Myocyte (in vitro differentiated cells): ENCODE measurements around the gene OR10G7. TPM values are rescaled to one million over a fixed set of nuclear protein-coding genes. Genes with fewer than 3 reads are reported as not detected.

Experiments
- DNase-seq: peaks from one replicate; pipeline ENCODE4 v3.0.0-alpha.2; 2012; ENCODE audit warnings: low read depth
- polyA plus RNA-seq: library from polyadenylated mRNA; unstranded; fragments of >200 nt; gene quantifications from one replicate; pipeline ENCODE4 v1.2.1, GENCODE V29; 2012; ENCODE audit warnings: missing spikeins
- total RNA-seq: library from RNA; depleted of rRNA; stranded (reverse); fragments of >200 nt; gene quantifications from 2 replicates; pipeline ENCODE4 v1.2.3, GENCODE V29; 2014

The OR10G7 gene, protein sequence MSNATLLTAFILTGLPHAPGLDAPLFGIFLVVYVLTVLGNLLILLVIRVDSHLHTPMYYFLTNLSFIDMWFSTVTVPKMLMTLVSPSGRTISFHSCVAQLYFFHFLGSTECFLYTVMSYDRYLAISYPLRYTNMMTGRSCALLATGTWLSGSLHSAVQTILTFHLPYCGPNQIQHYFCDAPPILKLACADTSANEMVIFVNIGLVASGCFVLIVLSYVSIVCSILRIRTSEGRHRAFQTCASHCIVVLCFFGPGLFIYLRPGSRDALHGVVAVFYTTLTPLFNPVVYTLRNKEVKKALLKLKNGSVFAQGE
- total RNA-seq = not detected in 2 replicates
- not detected for polyA plus RNA-seq

DNA sequence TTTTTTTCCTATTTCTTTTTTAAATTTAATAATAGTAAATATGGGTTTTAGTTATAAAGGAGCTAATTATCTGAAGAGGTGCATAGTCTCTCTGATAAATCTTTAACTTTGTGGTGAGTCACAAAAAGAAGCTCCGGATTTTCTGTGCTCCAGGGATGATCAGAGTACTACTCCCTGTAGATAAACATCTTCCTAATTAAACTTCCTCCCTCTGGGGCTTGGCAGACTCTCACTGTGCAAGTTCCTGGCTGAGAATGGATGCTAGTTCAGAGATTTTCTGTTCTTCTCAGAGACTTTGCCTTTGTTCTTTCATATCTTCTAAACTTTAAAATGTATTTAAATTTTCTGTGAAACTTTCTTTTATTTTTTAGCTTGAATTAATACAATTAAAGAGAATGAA lies at the start of gene OR10G7:
OR10G7 (minus strand) TSS at position 72 of the 400 bp plus-strand sequence. CDS start 2,324 bp downstream, outside the sequence.
- no peak for DNase-seq

GRCh38 chr11:124085997-124086846 lies 45.1 kb upstream of the OR10G7 start:
- no peak for DNase-seq

DNA sequence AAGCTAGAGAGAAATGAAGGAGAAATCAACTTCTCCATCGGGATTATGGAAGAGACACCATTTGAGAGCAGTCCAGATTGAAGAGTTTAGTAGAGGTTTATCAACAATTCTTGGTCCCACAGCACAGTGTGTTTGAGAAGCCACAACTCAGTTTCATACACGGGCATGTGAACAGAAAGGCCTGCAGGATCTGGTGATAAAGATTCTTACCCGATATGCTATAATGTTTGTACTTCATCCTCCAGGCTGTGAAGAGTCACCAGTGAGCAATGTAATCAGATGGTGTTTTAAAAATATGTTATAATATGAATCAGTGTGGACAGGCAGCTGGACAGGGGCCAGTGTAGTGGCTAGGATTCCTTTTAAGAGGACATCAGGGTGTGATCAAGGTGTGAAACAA lies 44.5 kb upstream of the OR10G7 start:
- no peak for DNase-seq

- no peak for DNase-seq
Observed at GRCh38 chr11:124082371-124082770, 41.2 kb upstream of the OR10G7 start.

DNA sequence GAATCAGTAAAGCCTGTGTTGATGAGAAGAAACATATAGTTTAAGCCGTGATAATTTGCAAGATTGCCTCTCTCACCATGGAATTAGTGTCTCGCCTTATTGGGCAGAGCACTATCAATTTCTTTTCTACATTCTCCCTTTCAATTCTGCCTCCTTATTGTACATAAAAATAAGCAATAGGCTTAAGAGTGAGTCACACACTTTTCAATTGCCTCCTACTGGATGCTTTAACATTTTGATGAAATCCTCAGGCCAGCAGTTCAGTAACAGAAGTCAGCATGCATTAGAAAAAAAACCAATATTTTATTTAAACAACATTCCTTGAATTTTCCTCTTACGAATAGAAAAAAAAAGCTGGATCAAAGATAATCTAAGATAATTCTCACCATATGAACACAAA lies 40.4 kb upstream of the OR10G7 start:
- DNase-seq = no peak

DNA sequence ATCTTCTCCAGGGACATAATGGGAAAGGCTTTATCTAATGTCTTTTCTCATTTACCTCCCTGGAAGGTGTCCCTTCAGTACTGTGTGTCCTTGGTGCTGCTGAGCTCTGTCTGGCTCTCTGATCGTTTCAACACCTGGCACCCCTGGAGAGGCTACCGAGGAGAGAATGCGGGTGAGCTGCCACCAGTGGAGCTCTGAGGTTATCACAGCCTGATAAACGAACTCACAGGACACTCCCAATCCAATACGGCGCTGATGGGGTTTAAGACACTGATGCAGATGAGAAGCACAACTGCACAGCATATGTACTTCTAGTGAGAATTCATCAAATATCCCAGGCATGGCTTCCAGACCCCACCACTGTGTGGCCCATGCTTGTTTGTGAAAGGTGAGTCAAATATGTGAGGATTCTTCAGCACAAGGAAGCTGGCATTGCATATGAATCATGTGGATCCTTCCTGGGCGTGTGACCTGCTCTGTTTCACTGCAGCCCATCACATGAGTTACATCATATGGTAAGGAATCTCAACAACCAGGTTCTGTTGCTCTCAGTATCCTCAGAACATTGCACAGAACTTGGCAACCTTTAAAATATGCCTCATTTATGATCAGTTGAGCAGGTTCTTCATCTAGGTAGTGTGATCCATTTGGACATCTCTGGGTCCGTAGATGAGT lies 39.3 kb upstream of the OR10G7 start:
- DNase-seq = no peak

DNA sequence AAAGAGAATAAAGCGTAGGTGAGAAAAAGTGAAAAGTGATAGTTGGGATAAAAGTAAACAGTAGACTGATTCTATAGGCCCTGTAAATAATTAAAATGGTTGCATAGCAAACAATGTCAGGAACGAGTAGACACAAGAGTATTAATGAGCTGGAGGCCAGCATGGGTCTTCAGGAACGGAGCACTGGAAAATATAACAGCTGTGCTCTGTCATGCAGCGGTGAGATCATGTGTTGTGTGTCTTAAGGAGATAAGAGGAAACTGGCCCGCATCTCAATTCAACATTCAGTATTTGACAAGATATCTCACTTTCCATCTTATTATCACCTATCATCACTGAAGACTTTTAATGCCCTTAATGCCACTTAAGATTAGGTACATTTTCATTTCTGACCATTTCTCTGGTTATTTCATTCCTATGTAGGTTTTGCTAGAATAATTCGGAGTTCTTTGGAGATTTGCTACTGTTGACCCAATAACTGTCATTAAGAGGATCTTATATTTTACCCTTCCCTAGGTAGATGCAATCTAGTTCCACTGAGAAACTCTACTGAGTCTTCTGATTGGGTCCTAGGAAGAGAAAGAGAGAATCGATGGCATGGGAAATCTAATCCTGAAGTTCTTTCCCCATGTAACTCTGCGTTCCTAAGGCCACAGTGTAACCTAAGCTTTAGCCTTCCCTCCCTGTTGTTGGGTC lies 38.7 kb upstream of the OR10G7 start:
- DNase-seq = no peak

DNA sequence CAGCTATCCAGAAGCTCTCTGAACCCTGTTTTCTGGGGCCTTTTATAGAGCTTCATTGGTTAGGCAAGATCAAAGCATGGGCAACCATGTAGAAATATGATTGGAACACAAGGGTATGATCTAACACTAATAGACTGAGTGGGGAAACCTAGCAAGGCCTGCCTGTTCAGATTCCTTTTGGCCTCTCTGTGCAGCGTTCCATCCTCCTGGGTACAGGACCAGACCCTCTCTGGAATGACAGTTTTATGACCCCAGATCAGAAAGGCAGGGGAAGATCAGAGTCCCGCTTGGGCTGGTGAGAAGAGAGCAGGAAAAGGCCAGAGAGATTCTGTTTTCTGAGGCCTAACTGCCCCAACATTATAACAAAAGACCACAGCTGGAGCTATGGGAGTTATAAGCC lies 37.5 kb upstream of the OR10G7 start:
- DNase-seq = no peak

DNA sequence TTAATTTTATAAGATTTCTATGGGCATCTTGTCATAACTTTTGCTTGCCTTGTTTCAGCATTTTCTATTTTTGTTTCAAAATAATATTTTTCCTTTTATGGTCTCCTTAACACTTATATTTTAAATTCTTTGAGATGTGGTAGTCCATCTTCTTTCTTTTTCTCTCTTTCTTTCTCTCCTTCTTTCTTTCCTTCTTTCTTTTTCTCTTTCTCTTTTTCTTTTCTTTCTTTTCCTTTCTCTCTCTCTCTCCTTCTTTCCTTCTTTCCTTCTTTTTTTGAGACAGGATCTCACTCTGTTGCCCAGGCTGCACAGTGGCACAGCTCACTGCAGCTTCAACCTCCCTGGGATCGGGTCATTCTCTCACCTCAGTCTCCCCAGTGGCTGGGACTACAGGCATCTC lies 36.1 kb upstream of the OR10G7 start:
- no peak for DNase-seq

- peak; percentile 6 for DNase-seq
Observed at GRCh38 chr11:124075841-124076651, 34.9 kb upstream of the OR10G7 start.

- no peak for DNase-seq
Observed at GRCh38 chr11:124075492-124075840, 34.3 kb upstream of the OR10G7 start.

DNA sequence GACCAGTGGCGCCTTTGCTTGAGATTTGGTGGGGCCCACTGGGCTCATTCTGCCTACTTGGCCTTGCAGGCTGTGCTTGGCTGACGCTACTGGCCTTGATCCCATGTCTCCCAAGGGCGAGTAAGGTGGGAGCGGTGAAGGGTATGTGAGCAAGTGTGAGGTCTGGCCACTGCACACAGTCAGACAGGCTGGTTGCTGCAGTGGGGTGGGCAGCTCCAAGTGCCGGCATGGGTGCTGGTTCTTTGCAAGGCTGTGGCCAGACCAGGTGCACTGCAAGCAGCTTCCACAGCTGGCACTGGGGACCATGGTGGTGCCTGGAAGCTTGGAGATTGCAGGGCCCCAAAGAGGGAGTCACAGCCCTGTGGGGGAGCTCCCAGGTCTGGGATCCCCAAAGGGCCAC lies 33.4 kb upstream of the OR10G7 start:
- no peak for DNase-seq

GRCh38 chr11:124072147-124072546 lies 31.0 kb upstream of the OR10G7 start:
- no peak for DNase-seq

- DNase-seq = no peak
Observed at GRCh38 chr11:124071623-124071948, 30.5 kb upstream of the OR10G7 start.

DNA sequence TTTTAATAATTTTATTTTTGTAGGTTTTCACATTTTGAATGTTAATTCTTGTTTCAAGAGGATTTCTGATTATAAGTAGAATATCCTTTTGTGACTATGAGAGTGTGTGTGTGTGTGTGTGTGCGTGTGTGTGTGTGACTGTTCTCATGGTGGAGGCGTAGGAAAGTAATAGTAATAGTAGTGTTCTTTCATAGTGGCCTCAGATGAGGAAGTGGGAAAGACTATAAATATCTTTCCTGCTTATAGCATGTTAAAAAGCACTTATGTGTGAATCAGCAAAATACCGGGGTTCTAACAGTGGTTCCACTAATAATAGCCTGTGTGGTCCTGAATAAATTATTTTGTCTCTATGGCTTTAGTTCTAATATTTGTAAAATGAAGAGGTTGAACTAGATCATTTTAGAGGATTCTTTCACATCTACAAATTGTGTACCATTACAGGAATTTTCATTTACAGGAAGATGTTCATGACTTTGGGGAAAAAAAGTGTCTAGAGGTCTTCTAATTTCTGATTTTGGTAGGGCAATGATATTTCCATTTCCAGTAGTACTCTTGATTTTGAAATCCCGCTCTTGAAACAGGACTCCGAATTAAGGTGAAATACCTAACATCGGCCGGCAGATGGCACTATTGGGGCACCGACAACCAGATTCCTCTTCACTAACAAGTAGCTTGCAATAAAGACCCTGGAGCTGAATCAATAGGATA lies 29.9 kb upstream of the OR10G7 start:
- DNase-seq = peak; percentile 80

DNA sequence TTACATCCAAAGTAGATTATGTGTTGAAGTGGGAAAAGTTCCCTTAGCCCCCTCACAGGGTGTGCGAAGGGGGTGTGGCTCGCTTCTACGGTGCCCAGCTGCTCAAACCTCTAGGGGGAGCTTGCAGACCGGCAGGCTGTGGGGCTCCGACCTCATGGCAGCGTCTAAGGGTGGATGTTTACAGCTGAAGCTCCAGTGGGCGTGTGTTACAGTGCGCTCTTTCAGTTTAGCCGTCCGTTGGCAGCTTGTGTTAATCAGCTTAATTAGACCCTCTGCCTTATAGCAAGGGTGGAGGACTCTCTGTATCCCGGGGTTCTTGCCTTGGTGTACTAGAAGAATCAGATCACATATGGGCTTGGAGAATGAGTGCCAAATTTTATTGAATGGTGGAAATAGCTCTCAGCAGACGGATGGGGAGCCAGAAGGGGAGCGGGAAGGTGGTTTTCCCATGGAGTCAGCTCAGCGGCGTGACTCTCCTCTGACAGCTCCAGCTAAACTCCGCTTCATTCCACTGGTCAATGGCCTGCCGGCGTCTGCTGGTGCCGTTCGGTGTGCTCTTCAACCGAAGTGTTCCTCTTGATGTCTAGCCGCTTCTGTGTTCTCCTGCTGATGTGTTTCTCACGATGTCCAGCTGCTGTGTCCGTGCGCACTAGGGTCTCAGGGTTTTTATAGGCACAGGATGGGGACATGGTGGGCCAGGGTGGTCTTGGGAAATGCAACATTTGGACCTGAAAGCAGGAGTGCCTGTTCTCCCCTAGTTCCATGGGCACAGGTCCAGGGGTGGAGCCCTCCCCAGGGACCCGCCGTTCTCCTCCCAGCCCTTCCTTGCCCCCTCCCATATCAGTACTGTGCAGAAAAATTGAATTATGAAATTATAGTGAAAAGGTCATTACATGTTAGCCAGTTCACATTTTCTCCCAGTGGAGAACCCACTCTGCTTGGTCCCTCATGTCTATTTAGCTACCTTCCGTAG lies 28.6 kb upstream of the OR10G7 start:
- peak; percentile 59 for DNase-seq

- no peak for DNase-seq
Observed at GRCh38 chr11:124068601-124069110, 27.5 kb upstream of the OR10G7 start.

- DNase-seq = no peak
Observed at GRCh38 chr11:124052966-124053365, 11.8 kb upstream of the OR10G7 start.

- DNase-seq = no peak
Observed at GRCh38 chr11:124050748-124051147, 9.6 kb upstream of the OR10G7 start.
